ENCODE results near the gene CACNA2D1. TPM values are rescaled to one million over a fixed set of nuclear protein-coding genes. Genes with fewer than 3 reads are reported as not detected.

Gene CACNA2D1
- total RNA-seq, 4 donors from 2014 or later = 3.0 to 15.7 (median 8.6) TPM

DNA sequence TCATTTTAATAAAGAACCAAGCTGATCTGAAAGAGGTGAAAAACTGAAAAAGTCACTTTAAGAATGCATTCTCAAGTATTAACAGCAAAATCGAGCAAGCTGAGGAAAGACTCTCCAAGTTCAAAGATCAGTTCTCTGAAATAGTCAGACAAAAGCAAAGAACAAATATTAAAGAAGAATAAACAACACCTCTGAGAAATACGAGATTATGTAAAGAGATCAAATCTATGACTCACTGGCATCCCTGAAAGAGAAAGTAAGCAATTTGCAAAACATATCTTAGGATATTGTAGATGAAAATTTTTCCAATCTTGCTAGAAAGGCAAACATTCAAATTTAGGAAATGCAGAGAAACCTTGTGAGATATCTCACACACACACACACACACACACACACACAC lies 535.4 kb downstream of the CACNA2D1 start:
- intact Hi-C loops (cut with DNase I; ENCODE audit: low total_unique reads) = no loop called here
- no peak overlapping the region for H3K4me3 ChIP-seq (ENCODE audit: low read depth, poor library complexity, severe bottlenecking)
- TF ChIP-seq POLR2A (IDR thresholded peaks at IDR 0.05) = no peak
- TF ChIP-seq, protein P1, sequence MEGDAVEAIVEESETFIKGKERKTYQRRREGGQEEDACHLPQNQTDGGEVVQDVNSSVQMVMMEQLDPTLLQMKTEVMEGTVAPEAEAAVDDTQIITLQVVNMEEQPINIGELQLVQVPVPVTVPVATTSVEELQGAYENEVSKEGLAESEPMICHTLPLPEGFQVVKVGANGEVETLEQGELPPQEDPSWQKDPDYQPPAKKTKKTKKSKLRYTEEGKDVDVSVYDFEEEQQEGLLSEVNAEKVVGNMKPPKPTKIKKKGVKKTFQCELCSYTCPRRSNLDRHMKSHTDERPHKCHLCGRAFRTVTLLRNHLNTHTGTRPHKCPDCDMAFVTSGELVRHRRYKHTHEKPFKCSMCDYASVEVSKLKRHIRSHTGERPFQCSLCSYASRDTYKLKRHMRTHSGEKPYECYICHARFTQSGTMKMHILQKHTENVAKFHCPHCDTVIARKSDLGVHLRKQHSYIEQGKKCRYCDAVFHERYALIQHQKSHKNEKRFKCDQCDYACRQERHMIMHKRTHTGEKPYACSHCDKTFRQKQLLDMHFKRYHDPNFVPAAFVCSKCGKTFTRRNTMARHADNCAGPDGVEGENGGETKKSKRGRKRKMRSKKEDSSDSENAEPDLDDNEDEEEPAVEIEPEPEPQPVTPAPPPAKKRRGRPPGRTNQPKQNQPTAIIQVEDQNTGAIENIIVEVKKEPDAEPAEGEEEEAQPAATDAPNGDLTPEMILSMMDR (IDR thresholded peaks at IDR 0.05) = no peak
- no peak for DNase-seq (ENCODE audit: low spot score in 2 of 2)
- 54 to 56% methylated on average over 2 of the region's 2 CpGs for WGBS, 2 donors

DNA sequence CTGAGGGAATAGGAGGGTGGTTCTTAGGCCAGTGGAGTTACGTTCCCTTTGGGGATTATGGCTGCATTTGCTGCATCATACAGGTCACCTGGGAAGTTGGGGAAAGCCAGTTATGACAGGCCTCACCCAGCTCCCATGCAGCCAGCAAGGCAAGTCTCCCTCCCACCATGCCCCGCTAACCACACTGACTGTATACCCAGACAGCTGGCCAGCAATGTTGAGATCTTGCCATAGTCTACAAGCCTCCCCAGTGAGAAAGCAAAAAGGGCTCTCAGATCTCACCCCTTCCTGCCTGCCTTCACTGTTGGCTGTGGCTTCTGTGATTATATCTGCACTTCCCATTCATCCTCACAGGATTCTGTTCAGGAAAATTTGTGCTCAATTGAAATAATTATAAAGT lies 540.5 kb downstream of the CACNA2D1 start:
- no peak for DNase-seq (ENCODE audit: low spot score in 2 of 2)
- TF ChIP-seq, protein P1 (IDR thresholded peaks at IDR 0.05) = no peak
- TF ChIP-seq POLR2A (IDR thresholded peaks at IDR 0.05) = no peak
- intact Hi-C loops (cut with DNase I; ENCODE audit: low total_unique reads) = no loop called here
- WGBS, 2 donors = 89 to 100% methylated on average over 2 of the region's 2 CpGs
- H3K4me3 ChIP-seq (ENCODE audit: low read depth, poor library complexity, severe bottlenecking) = no peak overlapping the region

DNA sequence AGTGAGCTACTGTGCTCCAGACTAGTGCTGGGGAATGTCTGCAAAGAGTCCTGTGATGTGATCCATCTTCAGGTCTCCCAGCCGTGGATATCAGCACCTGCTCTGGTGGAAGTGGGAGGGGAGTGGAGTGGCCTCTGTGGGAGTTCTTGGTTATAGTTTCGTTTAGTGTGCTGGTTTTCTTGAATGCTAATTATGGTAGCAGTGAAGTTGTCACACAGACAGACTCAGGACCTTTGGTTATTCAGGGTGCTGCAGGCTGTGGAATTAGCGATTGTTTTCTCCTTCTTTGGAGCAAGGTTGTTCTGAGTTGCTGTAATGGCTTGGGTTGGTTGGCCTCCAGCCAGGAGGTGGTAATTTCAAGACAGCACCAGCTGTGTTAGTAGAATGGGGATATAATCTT lies 541.0 kb downstream of the CACNA2D1 start:
- DNase-seq (ENCODE audit: low spot score in 2 of 2) = no peak
- 78 to 86% methylated on average over 3 of the region's 3 CpGs for WGBS, 2 donors
- TF ChIP-seq, protein P1 (IDR thresholded peaks at IDR 0.05) = no peak
- TF ChIP-seq POLR2A (IDR thresholded peaks at IDR 0.05) = no peak
- no peak overlapping the region for H3K4me3 ChIP-seq (ENCODE audit: low read depth, poor library complexity, severe bottlenecking)
- intact Hi-C loops (cut with DNase I; ENCODE audit: low total_unique reads) = no loop called here
